Measurements from ENCODE around the gene ANO1.

- no peak for TF ChIP-seq CTCF (IDR thresholded peaks at IDR 0.05)
- no peak for TF ChIP-seq POLR2A (IDR thresholded peaks at IDR 0.05)
Observed at GRCh38 chr11:70183032-70183431, 104.9 kb downstream of the ANO1 start.
